ENCODE measurements around the gene CA11. TPM values are rescaled to one million over a fixed set of nuclear protein-coding genes. Genes with fewer than 3 reads are reported as not detected.

Gene CA11
- total and polyA plus RNA-seq, 2 of the 8 experiments (the other 6 are each of a cell fraction or from before 2014, with no cell fraction given) = 51.7 to 71.4 TPM

DNA sequence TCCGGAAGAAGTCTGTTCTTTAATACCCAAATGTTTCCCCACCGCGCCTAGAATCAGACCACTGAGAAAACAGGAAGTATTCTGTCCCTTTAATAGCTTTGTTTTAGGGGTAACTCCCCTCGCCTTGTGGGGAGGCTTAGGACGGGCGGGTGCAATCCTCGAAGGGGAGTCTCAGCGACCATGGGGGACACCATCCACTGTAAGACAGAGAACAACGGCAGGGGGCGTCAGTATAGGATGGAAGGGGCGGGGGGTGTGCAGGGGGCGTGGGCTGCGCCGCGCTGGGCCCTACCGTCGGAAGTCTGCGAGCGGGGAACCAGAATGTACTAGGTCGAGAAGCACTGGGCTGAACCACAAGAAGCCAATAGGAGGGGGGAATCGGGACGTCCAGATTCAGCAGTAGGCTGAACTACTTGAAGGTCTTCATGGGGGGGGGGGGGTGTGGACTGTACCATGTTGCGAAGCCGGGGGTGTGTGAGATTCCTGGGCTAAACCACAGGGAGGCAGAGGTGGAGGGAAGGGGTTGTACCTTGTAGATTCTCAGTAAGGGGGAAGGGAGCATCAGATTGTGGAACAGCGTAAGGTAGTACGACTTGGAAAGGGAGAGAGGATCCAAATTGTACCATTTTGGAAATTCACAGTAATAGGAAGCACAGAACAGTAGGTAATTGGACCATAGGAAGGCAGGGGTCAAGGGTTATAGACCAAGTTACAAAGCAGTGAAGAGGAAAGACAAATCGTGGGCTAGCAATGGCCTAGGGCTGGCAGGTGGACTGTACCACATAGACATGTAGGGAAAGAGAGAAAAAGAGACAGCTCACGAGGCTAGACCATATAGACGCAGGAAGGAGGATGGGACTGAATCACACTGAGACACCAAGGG lies 7.8 kb downstream of the CA11 start:
- peak overlapping the region; percentile 76 for H2BK12ac ChIP-seq (ENCODE audit: low read depth, low read length)
- H4K5ac ChIP-seq (ENCODE audit: insufficient read length, low read depth, low read length) = peak overlapping the region; percentile 24
- peak overlapping the region; percentile 18 for H3K56ac ChIP-seq (replicated peaks; ENCODE audit: insufficient read length, low read depth, low read length)
- peaks cover 9 to 28% (median 19%) of the 10 kb centered on the region in 4 experiments for H3K4me1 ChIP-seq (replicated peaks in 1 of 4; ENCODE audit: control insufficient read depth in 3 of 4, insufficient read depth in 4 of 4, low read length in 3 of 4)
- H2AFZ ChIP-seq (ENCODE audit: low read length) = no peak overlapping the region
- H3K23me2 ChIP-seq (ENCODE audit: low read depth, low read length) = peaks cover 25% of the 10 kb centered on the region
- 13% methylated on average over 26 of the region's 29 CpGs; no CpG with 5 or more reads in 1 of the 2 experiments for whole genome bisulfite sequencing, 2 experiments (ENCODE audit: extremely low coverage in 1 of 2, insufficient coverage in 1 of 2, insufficient read length in 1 of 2, insufficient replicate concordance in 2 of 2, low coverage in 1 of 2, low lambda C conversion rate in 2 of 2, missing lambda C conversion rate in 1 of 2)
- no peaks in the 10 kb centered on the region for H3K79me1 ChIP-seq (ENCODE audit: low read depth, low read length)
- peak overlapping the region; percentile 93 for H3K18ac ChIP-seq (ENCODE audit: extremely low read depth, low read length)
- no peaks in the 10 kb centered on the region for H3K36me3 ChIP-seq (ENCODE audit: control insufficient read depth in 2 of 4, insufficient read depth in 4 of 4, low read length in 3 of 4)
- FAIRE-seq (no peak), DNase-seq (ENCODE audit: low read depth in 1 of 2, low spot score in 2 of 2) (peak; percentile 67 to 82)
- H2AK5ac ChIP-seq (ENCODE audit: low read depth, low read length) = peak overlapping the region; percentile 98
- H3K27me3 ChIP-seq (replicated peaks in 1 of 4; ENCODE audit: control insufficient read depth in 3 of 4, extremely low read depth in 1 of 4, insufficient read depth in 3 of 4, low read length in 3 of 4) = peaks cover 0 to 2% (median 0%) of the 10 kb centered on the region in 4 experiments; a peak in 2 of 7 replicates
- H3K14ac ChIP-seq (ENCODE audit: insufficient read length) = no peak overlapping the region
- H2BK20ac ChIP-seq (ENCODE audit: low read length) = peak overlapping the region; percentile 92
- no peaks in the 10 kb centered on the region for H3K9me3 ChIP-seq (ENCODE audit: insufficient read depth in 2 of 2, low read depth in 1 of 2, low read length in 1 of 2)
- H4K20me1 ChIP-seq (replicated peaks in 1 of 2; ENCODE audit: control insufficient read depth in 1 of 2, insufficient read depth in 2 of 2, low read length in 2 of 2) = no peaks in the 10 kb centered on the region
- peak overlapping the region; percentile 13 for H2BK120ac ChIP-seq (replicated peaks; ENCODE audit: low read depth, low read length)
- peak overlapping the region; percentile 92 for H2BK15ac ChIP-seq (ENCODE audit: low read length)
- peak overlapping the region; percentile 66 to 94 for H3K4me2 ChIP-seq (ENCODE audit: insufficient read depth in 1 of 2, low read depth in 2 of 2, low read length in 2 of 2)
- H3K79me2 ChIP-seq (ENCODE audit: control insufficient read depth in 1 of 2, insufficient read depth in 2 of 2, low read length in 2 of 2) = no peaks in the 10 kb centered on the region
- H4K8ac ChIP-seq (ENCODE audit: extremely low read depth, insufficient read depth, low read length) = no peak overlapping the region
- no peak overlapping the region for H3K23ac ChIP-seq (ENCODE audit: insufficient read length)
- peak overlapping the region; percentile 95 for H2BK5ac ChIP-seq (ENCODE audit: low read depth, low read length)
- peak overlapping the region in 3 of 4 experiments; percentile 64 to 72 (median 66); a peak in 6 of 7 replicates for H3K9ac ChIP-seq (replicated peaks in 1 of 4; ENCODE audit: extremely low read depth in 1 of 4, low read depth in 3 of 4, low read length in 3 of 4)
- ChIA-PET CTCF (ENCODE audit: partially characterized antibody) (interaction anchor here (0.6 to 1.1 kb wide), 4 partner anchors 8 to 275 kb away, joined by 3 to 5 read pairs (median 3); partner anchors contain the start of gene MAMSTR), POLR2A (ENCODE audit: partially characterized antibody) (interaction anchor here (0.7 to 30.9 kb wide), 9 partner anchors 8 to 326 kb away, joined by 3 to 788 read pairs (median 4); partner anchors contain the start of genes CA11, FAM83E, RPL18 and SPACA4)
- peak overlapping the region; percentile 23 to 74 (median 53); a peak in 6 of 8 replicates for H3K4me3 ChIP-seq (ENCODE audit: extremely low read depth in 1 of 4, insufficient read depth in 2 of 4, low read depth in 3 of 4, low read length in 4 of 4)
- H3K27ac ChIP-seq (ENCODE audit: low read depth, low read length) = peak overlapping the region; percentile 89
- peak overlapping the region; percentile 17 for H4K91ac ChIP-seq (replicated peaks; ENCODE audit: insufficient read length, low read length)
- peak overlapping the region; percentile 11 for H3K4ac ChIP-seq (replicated peaks; ENCODE audit: insufficient read length, low read depth, low read length)
- TF ChIP-seq SIX5 (IDR thresholded peaks at IDR 0.05; ENCODE audit: low read depth, low read length) (peak; percentile 75), JUND (IDR thresholded peaks at IDR 0.05; ENCODE audit: low read length) (peak; percentile 94), CTBP2 (IDR thresholded peaks at IDR 0.05; ENCODE audit: borderline replicate concordance, insufficient read depth, insufficient read length, low read length) (no peak), ASH2L (IDR thresholded peaks at IDR 0.05; ENCODE audit: low read length) (no peak), BRCA1 (IDR thresholded peaks at IDR 0.05; ENCODE audit: low read depth, low read length) (peak; percentile 40; the same call in 1 of the 2 replicates), TAF7 (optimal IDR thresholded peaks at IDR 0.05; ENCODE audit: borderline replicate concordance, low read depth, low read length) (no peak), GTF2F1 (IDR thresholded peaks at IDR 0.05; ENCODE audit: borderline replicate concordance, low read depth, low read length) (no peak), CBX8 (IDR thresholded peaks at IDR 0.05; ENCODE audit: borderline replicate concordance, low read depth, low read length) (no peak), MAFK (IDR thresholded peaks at IDR 0.05; ENCODE audit: low read depth, low read length) (no peak), EGR1 (IDR thresholded peaks at IDR 0.05; ENCODE audit: borderline replicate concordance, low read depth, low read length) (peak; percentile 45; the same call in 1 of the 2 replicates)
- TF ChIP-seq, protein P1, sequence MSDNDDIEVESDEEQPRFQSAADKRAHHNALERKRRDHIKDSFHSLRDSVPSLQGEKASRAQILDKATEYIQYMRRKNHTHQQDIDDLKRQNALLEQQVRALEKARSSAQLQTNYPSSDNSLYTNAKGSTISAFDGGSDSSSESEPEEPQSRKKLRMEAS (IDR thresholded peaks at IDR 0.05) = peak; percentile 54; the same call in 1 of the 2 replicates

Data from H1 (cell line).